ENCODE measurements around the gene FLOT1. TPM values are rescaled to one million over a fixed set of nuclear protein-coding genes. Genes with fewer than 3 reads are reported as not detected.

Gene FLOT1
- total and polyA plus RNA-seq, 2 donors (not counting 3 experiments of a cell fraction or from before 2014, with no cell fraction given) = 141 to 154 TPM

DNA sequence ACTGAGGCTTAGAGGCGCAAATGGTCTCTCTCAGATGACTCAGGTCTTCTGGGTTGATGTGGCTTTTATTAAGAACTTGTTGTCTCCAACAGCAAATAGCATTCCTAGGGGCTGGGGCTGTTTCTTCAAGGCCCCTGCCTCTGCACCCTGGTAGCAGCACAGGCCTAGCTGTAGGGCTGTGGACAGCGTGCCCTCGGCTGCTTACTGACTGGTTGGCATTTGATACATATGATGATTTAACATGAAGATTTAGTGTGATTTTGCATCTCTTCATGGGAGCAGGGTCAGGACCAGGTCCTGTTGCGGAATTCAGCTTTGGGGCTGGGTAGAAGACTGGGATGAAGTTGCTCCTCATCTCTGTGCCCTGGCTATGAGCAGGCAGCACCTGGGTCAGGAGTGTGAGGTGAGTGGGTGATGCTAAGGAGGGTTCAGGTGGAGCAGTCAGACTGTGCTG is 26.2 kb upstream of the FLOT1 start:
- no TSS peak for BruUV-seq (replicated peaks)
- ChIA-PET POLR2A (interaction anchor here (0.6 to 2.1 kb wide), 5 partner anchors 9 to 55 kb away, joined by 3 to 11 read pairs (median 5); partner anchors contain the start of gene IER3), CTCF (interaction anchor here (0.9 to 2.5 kb wide), 13 partner anchors 9 to 90 kb away, joined by 3 to 14 read pairs (median 4); partner anchors contain the start of gene IER3)
- no peaks in the 10 kb centered on the region for H3K9me1 ChIP-seq (replicated peaks; ENCODE audit: control insufficient read depth, extremely low read depth, insufficient read depth, low read length)
- no peak overlapping the region for H2AFZ ChIP-seq (ENCODE audit: low read depth, low read length)
- intact Hi-C loops (cut with micrococcal nuclease) (loop anchor here (1.0 kb wide), 5 partner anchors 9 to 46 kb away; no protein-coding TSS in a partner anchor), dilution Hi-C loops (cut with MboI; ENCODE audit: extremely low pct_ligation_motif_present, low sequenced_read_pairs) (no loop called here)
- H3K9ac ChIP-seq (replicated peaks; ENCODE audit: extremely low read depth, insufficient read depth, low read length) = peak overlapping the region; percentile 88
- H3K4me3 ChIP-seq (replicated peaks in 1 of 3; ENCODE audit: insufficient read depth in 1 of 3, low read depth in 1 of 3, low read length in 3 of 3) = no peak overlapping the region
- no peaks in the 10 kb centered on the region for H3K27me3 ChIP-seq (ENCODE audit: control insufficient read depth in 2 of 2, insufficient read depth in 2 of 2, low read length in 2 of 2)
- no peaks in the 10 kb centered on the region for H3K9me3 ChIP-seq (replicated peaks; ENCODE audit: control insufficient read depth, insufficient read depth, low read length)
- peaks cover 36% of the 10 kb centered on the region for H3K4me1 ChIP-seq (ENCODE audit: control insufficient read depth, extremely low read depth, insufficient read depth, low read length)
- peak overlapping the region; percentile 70 for H3K4me2 ChIP-seq (ENCODE audit: insufficient read depth, low read length)
- FAIRE-seq (no peak), DNase-seq (ENCODE audit: low read depth, low spot score) (no peak)
- H4K20me1 ChIP-seq (replicated peaks; ENCODE audit: control insufficient read depth, extremely low read depth, insufficient read depth, low read length) = no peaks in the 10 kb centered on the region
- H3K36me3 ChIP-seq (ENCODE audit: control insufficient read depth in 2 of 2, extremely low read depth in 1 of 2, insufficient read depth in 2 of 2, low read length in 2 of 2) = no peaks in the 10 kb centered on the region
- peak overlapping the region; percentile 96 for H3K27ac ChIP-seq (ENCODE audit: insufficient read depth, low read depth, low read length)
- H3K79me2 ChIP-seq (ENCODE audit: control insufficient read depth, insufficient read depth, low read length) = no peaks in the 10 kb centered on the region
- TF ChIP-seq FOS (IDR thresholded peaks at IDR 0.05; ENCODE audit: borderline replicate concordance, insufficient read depth, low read length) = no peak
- no peak for TF ChIP-seq EZH2 (IDR thresholded peaks at IDR 0.05; ENCODE audit: borderline replicate concordance, low read depth, low read length, severe bottlenecking)
- TF ChIP-seq, protein P1, sequence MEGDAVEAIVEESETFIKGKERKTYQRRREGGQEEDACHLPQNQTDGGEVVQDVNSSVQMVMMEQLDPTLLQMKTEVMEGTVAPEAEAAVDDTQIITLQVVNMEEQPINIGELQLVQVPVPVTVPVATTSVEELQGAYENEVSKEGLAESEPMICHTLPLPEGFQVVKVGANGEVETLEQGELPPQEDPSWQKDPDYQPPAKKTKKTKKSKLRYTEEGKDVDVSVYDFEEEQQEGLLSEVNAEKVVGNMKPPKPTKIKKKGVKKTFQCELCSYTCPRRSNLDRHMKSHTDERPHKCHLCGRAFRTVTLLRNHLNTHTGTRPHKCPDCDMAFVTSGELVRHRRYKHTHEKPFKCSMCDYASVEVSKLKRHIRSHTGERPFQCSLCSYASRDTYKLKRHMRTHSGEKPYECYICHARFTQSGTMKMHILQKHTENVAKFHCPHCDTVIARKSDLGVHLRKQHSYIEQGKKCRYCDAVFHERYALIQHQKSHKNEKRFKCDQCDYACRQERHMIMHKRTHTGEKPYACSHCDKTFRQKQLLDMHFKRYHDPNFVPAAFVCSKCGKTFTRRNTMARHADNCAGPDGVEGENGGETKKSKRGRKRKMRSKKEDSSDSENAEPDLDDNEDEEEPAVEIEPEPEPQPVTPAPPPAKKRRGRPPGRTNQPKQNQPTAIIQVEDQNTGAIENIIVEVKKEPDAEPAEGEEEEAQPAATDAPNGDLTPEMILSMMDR (IDR thresholded peaks at IDR 0.05; ENCODE audit: extremely low read depth in 1 of 2, insufficient read depth in 1 of 2, low read depth in 1 of 2, low read length in 2 of 2) = no peak
- TF ChIP-seq MYC (IDR thresholded peaks at IDR 0.05; ENCODE audit: low read depth, low read length) = no peak
- TF ChIP-seq POLR2A (IDR thresholded peaks at IDR 0.05; ENCODE audit: low read depth, low read length) = no peak
- TF ChIP-seq POLR2AphosphoS5 (IDR thresholded peaks at IDR 0.05; ENCODE audit: insufficient read depth, low read depth, low read length) = no peak
- TF ChIP-seq MAX (IDR thresholded peaks at IDR 0.05; ENCODE audit: insufficient read depth, insufficient read length) = no peak
- no peak for TF ChIP-seq JUN (IDR thresholded peaks at IDR 0.05; ENCODE audit: borderline replicate concordance, insufficient read depth, insufficient read length, low read depth)
- no peak for TF ChIP-seq GATA2 (IDR thresholded peaks at IDR 0.05; ENCODE audit: insufficient read depth, insufficient read length, low read depth, low read length)
